Activated T-cell treated with anti-CD3 and anti-CD28 coated beads for 48 hours (primary cell): ENCODE results near the gene PPFIA2.
"Not testable (repeated sequence)": the region's sequence is repeated elsewhere in the genome, so short reads cannot be mapped to it uniquely, and the experiment has no call there.

Experiments
- DNase-seq: peaks from one replicate; pipeline ENCODE4 v3.0.0-alpha.2; 2020; ENCODE audit warnings: low read depth

PPFIA2 gene

GRCh38 chr12:81270385-81270784, 488.8 kb downstream of the PPFIA2 start:
- DNase-seq: no peak

- no peak for DNase-seq
Observed at GRCh38 chr12:81263072-81263471, 496.1 kb downstream of the PPFIA2 start.

GRCh38 chr12:81261508-81262207, 497.5 kb downstream of the PPFIA2 start:
- no peak for DNase-seq

- DNase-seq: no peak
Observed at GRCh38 chr12:81259360-81259759, 499.8 kb downstream of the PPFIA2 start.

GRCh38 chr12:81257947-81258551, 501.1 kb downstream of the PPFIA2 start:
- no peak for DNase-seq

GRCh38 chr12:81255947-81256346, 503.2 kb downstream of the PPFIA2 start:
- DNase-seq: no peak

- DNase-seq: no peak
Observed at GRCh38 chr12:81255456-81255855, 503.7 kb downstream of the PPFIA2 start.

GRCh38 chr12:81253360-81253759, 505.8 kb downstream of the PPFIA2 start:
- no peak for DNase-seq

GRCh38 chr12:81252228-81252627, 506.9 kb downstream of the PPFIA2 start:
- no peak for DNase-seq

- DNase-seq: no peak
Observed at GRCh38 chr12:81249976-81250375, 509.2 kb downstream of the PPFIA2 start.

- DNase-seq: no peak
Observed at GRCh38 chr12:81245907-81246570, 513.1 kb downstream of the PPFIA2 start.

GRCh38 chr12:81245458-81245857, 513.7 kb downstream of the PPFIA2 start:
- no peak for DNase-seq

GRCh38 chr12:81231574-81232368, 527.4 kb downstream of the PPFIA2 start:
- DNase-seq: no peak

- no peak for DNase-seq
Observed at GRCh38 chr12:81229759-81230158, 529.4 kb downstream of the PPFIA2 start.

GRCh38 chr12:81224626-81225025, 534.5 kb downstream of the PPFIA2 start:
- no peak for DNase-seq

GRCh38 chr12:81222846-81223592, 536.1 kb downstream of the PPFIA2 start:
- DNase-seq: no peak

- no peak for DNase-seq
Observed at GRCh38 chr12:81221681-81222080, 537.5 kb downstream of the PPFIA2 start.

GRCh38 chr12:81216739-81217138, 542.4 kb downstream of the PPFIA2 start:
- DNase-seq: no peak

GRCh38 chr12:81212996-81213696, 546.0 kb downstream of the PPFIA2 start:
- DNase-seq: no peak

- no peak for DNase-seq
Observed at GRCh38 chr12:81211306-81211705, 547.8 kb downstream of the PPFIA2 start.

GRCh38 chr12:81209772-81210225, 549.4 kb downstream of the PPFIA2 start:
- DNase-seq: not testable (repeated sequence)
